ENCODE results near the gene ADAMTS18. TPM values are rescaled to one million over a fixed set of nuclear protein-coding genes. Genes with fewer than 3 reads are reported as not detected.

ADAMTS18 gene
- total RNA-seq, 6 donors from 2014 or later, result 0.13 TPM; not detected in 5

GRCh38 chr16:77364770-77365169 lies 70.1 kb downstream of the ADAMTS18 start:
- ATAC-seq (ENCODE audit: low FRiP score in 2 of 2) (no peak), DNase-seq (no peak)
- Histone ChIP-seq H3K4me1 (no peaks in the 10 kb centered on the region), H3K4me3 (no peak overlapping the region), H3K9me3 (no peaks in the 10 kb centered on the region), H3K27me3 (no peaks in the 10 kb centered on the region), H3K36me3 (no peaks in the 10 kb centered on the region), H3K27ac (no peak overlapping the region)
- TF ChIP-seq CTCF (IDR thresholded peaks at IDR 0.05) (no peak), POLR2AphosphoS5 (IDR thresholded peaks at IDR 0.05) (no peak)
- 76 to 93% methylated on average over 6 of the region's 6 CpGs for WGBS, 2 donors

GRCh38 chr16:77359065-77359502 lies 75.8 kb downstream of the ADAMTS18 start:
- Histone ChIP-seq H3K27me3 (no peaks in the 10 kb centered on the region), H3K27ac (no peak overlapping the region), H3K9me3 (no peaks in the 10 kb centered on the region), H3K4me1 (no peaks in the 10 kb centered on the region), H3K36me3 (no peaks in the 10 kb centered on the region), H3K4me3 (no peak overlapping the region)
- DNase-seq (peak in 1 of 2 donors; percentile 39), ATAC-seq (ENCODE audit: low FRiP score in 2 of 2) (peak in 1 of 2 donors; percentile 70)
- 37 to 38% methylated on average over 4 of the region's 4 CpGs for WGBS, 2 donors
- TF ChIP-seq CTCF (IDR thresholded peaks at IDR 0.05) (no peak), POLR2A (IDR thresholded peaks at IDR 0.05) (no peak), EP300 (IDR thresholded peaks at IDR 0.05) (no peak), POLR2AphosphoS5 (IDR thresholded peaks at IDR 0.05) (no peak)

- DNase-seq (no peak), ATAC-seq (ENCODE audit: low FRiP score in 2 of 2) (no peak)
- TF ChIP-seq EP300 (IDR thresholded peaks at IDR 0.05), result no peak
- TF ChIP-seq CTCF (IDR thresholded peaks at IDR 0.05), result no peak
- no peak for TF ChIP-seq POLR2A (IDR thresholded peaks at IDR 0.05)
- TF ChIP-seq POLR2AphosphoS5 (IDR thresholded peaks at IDR 0.05), result no peak
- Histone ChIP-seq H3K36me3 (no peaks in the 10 kb centered on the region), H3K27ac (no peak overlapping the region), H3K4me1 (no peaks in the 10 kb centered on the region), H3K4me3 (no peak overlapping the region), H3K9me3 (no peaks in the 10 kb centered on the region), H3K27me3 (no peaks in the 10 kb centered on the region)
- 58 to 62% methylated on average over 4 of the region's 4 CpGs for WGBS, 2 donors
Measured at GRCh38 chr16:77353587-77354263, 81.1 kb downstream of the ADAMTS18 start.

- H3K9me3 ChIP-seq, result no peaks in the 10 kb centered on the region
- ATAC-seq (ENCODE audit: low FRiP score in 2 of 2) (no peak), DNase-seq (no peak)
- H3K4me1 ChIP-seq, result no peaks in the 10 kb centered on the region
- TF ChIP-seq EP300 (IDR thresholded peaks at IDR 0.05) (no peak), CTCF (IDR thresholded peaks at IDR 0.05) (no peak), POLR2AphosphoS5 (IDR thresholded peaks at IDR 0.05) (no peak), POLR2A (IDR thresholded peaks at IDR 0.05) (no peak)
- no peaks in the 10 kb centered on the region for H3K36me3 ChIP-seq
- H3K27me3 ChIP-seq, result no peaks in the 10 kb centered on the region
- no peak overlapping the region for H3K4me3 ChIP-seq
- 90 to 93% methylated on average over 6 of the region's 6 CpGs for WGBS, 2 donors
- H3K27ac ChIP-seq, result no peak overlapping the region
Measured at GRCh38 chr16:77344341-77344740, 90.5 kb downstream of the ADAMTS18 start.

- Histone ChIP-seq H3K9me3 (no peaks in the 10 kb centered on the region), H3K4me3 (no peak overlapping the region), H3K4me1 (no peaks in the 10 kb centered on the region), H3K27me3 (no peaks in the 10 kb centered on the region), H3K36me3 (no peaks in the 10 kb centered on the region), H3K27ac (no peak overlapping the region)
- no peak for ATAC-seq (ENCODE audit: low FRiP score in 2 of 2)
- DNase-seq, result no peak
- TF ChIP-seq EP300 (IDR thresholded peaks at IDR 0.05), result no peak
- no peak for TF ChIP-seq POLR2AphosphoS5 (IDR thresholded peaks at IDR 0.05)
- TF ChIP-seq CTCF (IDR thresholded peaks at IDR 0.05), result no peak
- no peak for TF ChIP-seq POLR2A (IDR thresholded peaks at IDR 0.05)
- 75 to 80% methylated on average over 2 of the region's 2 CpGs for WGBS, 2 donors
Measured at GRCh38 chr16:77336637-77337036, 98.2 kb downstream of the ADAMTS18 start.
